Adrenal gland (tissue), 5 donors: ENCODE measurements around the gene GTF2H1.

Experiments used
- POLR2A ChIP-seq, 2 donors: fragments of 450-650 bp; IDR thresholded peaks; one replicate each; pipeline ENCODE4 v1.6.1; 2017; ENCODE audit warnings: antibody characterized with exemption in 2 of 2, mild to moderate bottlenecking in 2 of 2, moderate library complexity in 1 of 2
- TF ChIP-seq, protein P1 (sequence below), 6 experiments: fragments of 450-650 bp in 4 of 6; fragments of 200-600 bp in 2 of 6; sonication (generic) in 1 of 6; IDR thresholded peaks; 1 replicate in 5 of 6; 2 replicates in 1 of 6; pipeline versions ENCODE4 v1.5.1 to v1.8.0; 2016 to 2021; ENCODE audit warnings: antibody characterized with exemption in 6 of 6, mild to moderate bottlenecking in 2 of 6, moderate library complexity in 1 of 6
- donor health status: DM: no; HTN: no; CAD: no.

DNA sequence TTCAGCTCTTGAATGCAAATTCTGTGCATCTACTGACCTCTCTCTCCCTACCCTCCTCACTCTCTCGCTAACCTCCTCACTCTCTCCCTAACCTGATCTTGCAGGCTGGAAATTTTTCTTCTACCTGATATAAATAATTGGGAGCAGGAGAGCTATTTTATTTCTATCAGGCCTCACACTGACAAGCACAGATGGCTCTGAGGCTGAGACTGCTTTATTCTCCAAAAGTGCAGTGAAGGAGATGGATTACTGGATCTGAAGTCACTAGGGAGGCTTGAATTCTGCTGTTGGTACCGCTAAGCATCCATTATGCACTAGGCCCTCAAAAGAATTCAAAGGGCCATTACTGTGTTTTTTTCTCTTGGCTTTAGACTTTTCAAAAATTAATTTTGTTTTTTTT is 52.6 kb downstream of the GTF2H1 start:
- TF ChIP-seq, protein P1, sequence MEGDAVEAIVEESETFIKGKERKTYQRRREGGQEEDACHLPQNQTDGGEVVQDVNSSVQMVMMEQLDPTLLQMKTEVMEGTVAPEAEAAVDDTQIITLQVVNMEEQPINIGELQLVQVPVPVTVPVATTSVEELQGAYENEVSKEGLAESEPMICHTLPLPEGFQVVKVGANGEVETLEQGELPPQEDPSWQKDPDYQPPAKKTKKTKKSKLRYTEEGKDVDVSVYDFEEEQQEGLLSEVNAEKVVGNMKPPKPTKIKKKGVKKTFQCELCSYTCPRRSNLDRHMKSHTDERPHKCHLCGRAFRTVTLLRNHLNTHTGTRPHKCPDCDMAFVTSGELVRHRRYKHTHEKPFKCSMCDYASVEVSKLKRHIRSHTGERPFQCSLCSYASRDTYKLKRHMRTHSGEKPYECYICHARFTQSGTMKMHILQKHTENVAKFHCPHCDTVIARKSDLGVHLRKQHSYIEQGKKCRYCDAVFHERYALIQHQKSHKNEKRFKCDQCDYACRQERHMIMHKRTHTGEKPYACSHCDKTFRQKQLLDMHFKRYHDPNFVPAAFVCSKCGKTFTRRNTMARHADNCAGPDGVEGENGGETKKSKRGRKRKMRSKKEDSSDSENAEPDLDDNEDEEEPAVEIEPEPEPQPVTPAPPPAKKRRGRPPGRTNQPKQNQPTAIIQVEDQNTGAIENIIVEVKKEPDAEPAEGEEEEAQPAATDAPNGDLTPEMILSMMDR (IDR thresholded peaks at IDR 0.05), result no peak
- no peak for TF ChIP-seq POLR2A (IDR thresholded peaks at IDR 0.05)
